Nephron progenitor cell (in vitro differentiated cells): ENCODE measurements around the gene FITM1.
A peak's percentile ranks its signal among the peaks of the same experiment; 100 is the strongest.

ENCODE experiments used
- DNase-seq: peaks from one replicate; pipeline ENCODE4 v3.0.0; 2021
- H3K27ac Mint-ChIP-seq: 2 replicates; pipeline ENCODE4 v1.8.0; 2021; ENCODE audit warnings: mild to moderate bottlenecking, moderate library complexity, mixed read lengths
- H3K27me3 Mint-ChIP-seq: 2 replicates; pipeline ENCODE4 v1.8.0; 2021; ENCODE audit warnings: mild to moderate bottlenecking, low read depth, mixed read lengths; ENCODE audit not compliant: poor library complexity
- H3K36me3 Mint-ChIP-seq: 2 replicates; pipeline ENCODE4 v1.8.0; 2021; ENCODE audit warnings: low read depth, mixed read lengths
- H3K4me1 Mint-ChIP-seq: 2 replicates; pipeline ENCODE4 v1.8.0; 2021; ENCODE audit warnings: mixed read lengths
- H3K4me3 Mint-ChIP-seq: 2 replicates; pipeline ENCODE4 v1.8.0; 2021; ENCODE audit warnings: mild to moderate bottlenecking, moderate library complexity, mixed read lengths
- H3K9me3 Mint-ChIP-seq: 2 replicates; pipeline ENCODE4 v1.8.0; 2021; ENCODE audit warnings: mild to moderate bottlenecking, moderate library complexity, mixed read lengths
- CTCF ChIP-seq: fragments of 200-600 bp; sonication (generic); IDR thresholded peaks from 2 replicates; pipeline ENCODE4 v1.5.0; 2021; ENCODE audit warnings: antibody characterized with exemption

The FITM1 gene

GRCh38 chr14:24115422-24116127 lies 14.9 kb upstream of the FITM1 start:
- peak; percentile 27 for DNase-seq
- H3K27me3 Mint-ChIP-seq = peaks cover 10% of the 10 kb centered on the region
- TF ChIP-seq CTCF = no peak
- H3K27ac Mint-ChIP-seq = peak overlapping the region; percentile 51
- peak overlapping the region; percentile 98 for H3K4me3 Mint-ChIP-seq
- H3K9me3 Mint-ChIP-seq = no peaks in the 10 kb centered on the region
- H3K36me3 Mint-ChIP-seq = peaks cover 34% of the 10 kb centered on the region
- H3K4me1 Mint-ChIP-seq = peaks cover 17% of the 10 kb centered on the region

- peak overlapping the region; percentile 98 for H3K4me3 Mint-ChIP-seq
- H3K27me3 Mint-ChIP-seq = peaks cover 10% of the 10 kb centered on the region
- no peak for TF ChIP-seq CTCF
- H3K9me3 Mint-ChIP-seq = no peaks in the 10 kb centered on the region
- peaks cover 40% of the 10 kb centered on the region for H3K36me3 Mint-ChIP-seq
- DNase-seq = no peak
- H3K27ac Mint-ChIP-seq = no peak overlapping the region
- peaks cover 17% of the 10 kb centered on the region for H3K4me1 Mint-ChIP-seq
Observed at GRCh38 chr14:24116128-24116814, 14.2 kb upstream of the FITM1 start.

GRCh38 chr14:24117179-24117578 lies 13.3 kb upstream of the FITM1 start:
- Mint-ChIP-seq H3K27ac (no peak overlapping the region), H3K9me3 (no peaks in the 10 kb centered on the region), H3K36me3 (peaks cover 45% of the 10 kb centered on the region), H3K27me3 (peaks cover 14% of the 10 kb centered on the region), H3K4me1 (peaks cover 17% of the 10 kb centered on the region), H3K4me3 (no peak overlapping the region)
- no peak for DNase-seq
- no peak for TF ChIP-seq CTCF

GRCh38 chr14:24119691-24120090 lies 10.8 kb upstream of the FITM1 start:
- no peak overlapping the region for H3K4me3 Mint-ChIP-seq
- peaks cover 17% of the 10 kb centered on the region for H3K4me1 Mint-ChIP-seq
- no peak overlapping the region for H3K27ac Mint-ChIP-seq
- no peaks in the 10 kb centered on the region for H3K9me3 Mint-ChIP-seq
- DNase-seq = no peak
- no peak for TF ChIP-seq CTCF
- H3K27me3 Mint-ChIP-seq = peaks cover 14% of the 10 kb centered on the region
- peaks cover 51% of the 10 kb centered on the region for H3K36me3 Mint-ChIP-seq

- H3K27ac Mint-ChIP-seq = no peak overlapping the region
- H3K9me3 Mint-ChIP-seq = no peaks in the 10 kb centered on the region
- DNase-seq = no peak
- H3K4me1 Mint-ChIP-seq = peaks cover 5% of the 10 kb centered on the region
- peaks cover 56% of the 10 kb centered on the region for H3K36me3 Mint-ChIP-seq
- no peak overlapping the region for H3K4me3 Mint-ChIP-seq
- TF ChIP-seq CTCF = no peak
- peaks cover 4% of the 10 kb centered on the region for H3K27me3 Mint-ChIP-seq
Observed at GRCh38 chr14:24121210-24121609, 9.2 kb upstream of the FITM1 start.

- H3K4me1 Mint-ChIP-seq = no peaks in the 10 kb centered on the region
- no peak overlapping the region for H3K27ac Mint-ChIP-seq
- H3K36me3 Mint-ChIP-seq = peaks cover 47% of the 10 kb centered on the region
- H3K27me3 Mint-ChIP-seq = peaks cover 4% of the 10 kb centered on the region
- no peak for TF ChIP-seq CTCF
- DNase-seq = no peak
- H3K9me3 Mint-ChIP-seq = no peaks in the 10 kb centered on the region
- no peak overlapping the region for H3K4me3 Mint-ChIP-seq
Observed at GRCh38 chr14:24122416-24122815, 8.0 kb upstream of the FITM1 start.
